ENCODE results near the gene FDCSP. TPM values are rescaled to one million over a fixed set of nuclear protein-coding genes. Genes with fewer than 3 reads are reported as not detected.

The FDCSP gene
- total and polyA plus RNA-seq, 2 of the 8 experiments (the other 6 are each of a cell fraction or from before 2014, with no cell fraction given): not detected

- no peak overlapping the region for H2BK15ac ChIP-seq (ENCODE audit: low read length)
- H3K23me2 ChIP-seq (ENCODE audit: low read depth, low read length): no peaks in the 10 kb centered on the region
- no peak for DNase-seq (ENCODE audit: low read depth in 1 of 2, low spot score in 2 of 2)
- no peak overlapping the region for H2AK5ac ChIP-seq (ENCODE audit: low read depth, low read length)
- no peak overlapping the region for H3K23ac ChIP-seq (ENCODE audit: insufficient read length)
- POLR2A ChIA-PET (ENCODE audit: partially characterized antibody): no interaction called here
- WGBS, 2 experiments (ENCODE audit: extremely low coverage in 1 of 2, insufficient coverage in 1 of 2, insufficient read length in 1 of 2, insufficient replicate concordance in 2 of 2, low coverage in 1 of 2, low lambda C conversion rate in 2 of 2, missing lambda C conversion rate in 1 of 2): 100% methylated on average over 1 of the region's 1 CpG; no CpG with 5 or more reads in 1 of the 2 experiments
- H3K36me3 ChIP-seq (ENCODE audit: control insufficient read depth in 2 of 4, insufficient read depth in 4 of 4, low read length in 3 of 4): no peaks in the 10 kb centered on the region
- no peak overlapping the region for H2BK20ac ChIP-seq (ENCODE audit: low read length)
- H3K4me2 ChIP-seq (ENCODE audit: insufficient read depth in 1 of 2, low read depth in 2 of 2, low read length in 2 of 2): no peak overlapping the region
- H3K4me1 ChIP-seq (replicated peaks in 1 of 4; ENCODE audit: control insufficient read depth in 3 of 4, insufficient read depth in 4 of 4, low read length in 3 of 4): no peaks in the 10 kb centered on the region
- no peak overlapping the region for H3K9ac ChIP-seq (replicated peaks in 1 of 4; ENCODE audit: extremely low read depth in 1 of 4, low read depth in 3 of 4, low read length in 3 of 4)
- H2BK120ac ChIP-seq (replicated peaks; ENCODE audit: low read depth, low read length): no peak overlapping the region
- H4K91ac ChIP-seq (replicated peaks; ENCODE audit: insufficient read length, low read length): no peak overlapping the region
- H3K4ac ChIP-seq (replicated peaks; ENCODE audit: insufficient read length, low read depth, low read length): no peak overlapping the region
- no peaks in the 10 kb centered on the region for H4K20me1 ChIP-seq (replicated peaks in 1 of 2; ENCODE audit: control insufficient read depth in 1 of 2, insufficient read depth in 2 of 2, low read length in 2 of 2)
- H4K8ac ChIP-seq (ENCODE audit: extremely low read depth, insufficient read depth, low read length): no peak overlapping the region
- no peaks in the 10 kb centered on the region for H3K9me3 ChIP-seq (ENCODE audit: insufficient read depth in 2 of 2, low read depth in 1 of 2, low read length in 1 of 2)
- H3K14ac ChIP-seq (ENCODE audit: insufficient read length): no peak overlapping the region
- TF ChIP-seq SP4 (IDR thresholded peaks at IDR 0.05; ENCODE audit: low read length) (no peak), TCF12 (IDR thresholded peaks at IDR 0.05; ENCODE audit: low read depth, low read length) (no peak)
- H3K79me2 ChIP-seq (ENCODE audit: control insufficient read depth in 1 of 2, insufficient read depth in 2 of 2, low read length in 2 of 2): no peaks in the 10 kb centered on the region
- CTCF ChIA-PET (ENCODE audit: partially characterized antibody): no interaction called here
- H2BK5ac ChIP-seq (ENCODE audit: low read depth, low read length): no peak overlapping the region
- no peak overlapping the region for H2BK12ac ChIP-seq (ENCODE audit: low read depth, low read length)
- H3K4me3 ChIP-seq (ENCODE audit: extremely low read depth in 1 of 4, insufficient read depth in 2 of 4, low read depth in 3 of 4, low read length in 4 of 4): no peak overlapping the region
- H3K79me1 ChIP-seq (ENCODE audit: low read depth, low read length): no peaks in the 10 kb centered on the region
- H2AFZ ChIP-seq (ENCODE audit: low read length): no peak overlapping the region
- no peak overlapping the region for H3K27ac ChIP-seq (ENCODE audit: low read depth, low read length)
- no peak overlapping the region for H3K18ac ChIP-seq (ENCODE audit: extremely low read depth, low read length)
- no peak overlapping the region for H4K5ac ChIP-seq (ENCODE audit: insufficient read length, low read depth, low read length)
- H3K56ac ChIP-seq (replicated peaks; ENCODE audit: insufficient read length, low read depth, low read length): no peak overlapping the region
- no peaks in the 10 kb centered on the region for H3K27me3 ChIP-seq (replicated peaks in 1 of 4; ENCODE audit: control insufficient read depth in 3 of 4, extremely low read depth in 1 of 4, insufficient read depth in 3 of 4, low read length in 3 of 4)
- FAIRE-seq: no peak
These were observed 10.2 kb downstream of the FDCSP start for GRCh38 chr4:70236125-70236524.
